AG04449 (cell line): ENCODE data around the gene ABCB8.
"Not testable (repeated sequence)": the region's sequence is repeated elsewhere in the genome, so short reads cannot be mapped to it uniquely, and the experiment has no call there.

ENCODE experiments used
- CTCF ChIA-PET: fragments of 350-600 bp; formaldehyde crosslinking; extraction: SDS; loops from one replicate; lab custom pipeline; 2021; ENCODE audit warnings: antibody characterized with exemption; lab: Yijun Ruan, JAX
- POLR2A ChIA-PET: fragments of 400-600, 350-600 bp; formaldehyde crosslinking; extraction: SDS; loops from one replicate; lab custom pipeline; 2020; ENCODE audit warnings: antibody characterized with exemption, inconsistent platforms; lab: Yijun Ruan, JAX
- DNase-seq: peaks from one replicate; pipeline ENCODE4 v3.0.0-alpha.2; 2010; ENCODE audit warnings: low read depth, low spot score
- H3K4me3 ChIP-seq: 2 replicates; pipeline ENCODE4 v1.5.1; 2011; ENCODE audit warnings: low read depth, mild to moderate bottlenecking, control low read depth, low read length
- TF ChIP-seq, protein P1 (sequence below): IDR thresholded peaks from one replicate; pipeline ENCODE4 v1.5.1; 2011; ENCODE audit warnings: mild to moderate bottlenecking, moderate library complexity, low read length, control low read depth, inconsistent platforms; ENCODE audit not compliant: insufficient read depth; ENCODE audit errors: missing control alignments

ABCB8 gene

DNA sequence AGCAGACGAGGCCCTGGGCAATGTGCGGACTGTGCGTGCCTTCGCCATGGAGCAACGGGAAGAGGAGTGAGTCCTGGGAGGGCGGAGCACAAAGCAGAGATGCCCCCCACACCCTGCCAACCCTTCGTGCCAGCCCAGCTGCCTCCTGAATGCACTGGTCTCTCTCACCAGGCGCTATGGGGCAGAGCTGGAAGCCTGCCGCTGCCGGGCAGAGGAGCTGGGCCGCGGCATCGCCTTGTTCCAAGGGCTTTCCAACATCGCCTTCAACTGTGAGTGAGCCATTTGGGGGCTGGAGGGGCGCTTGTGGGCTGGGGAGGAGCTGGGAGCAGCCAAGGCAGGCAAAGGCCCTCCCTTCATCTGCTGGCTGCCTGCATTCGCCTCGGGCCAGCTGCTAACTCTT lies 7.7 kb downstream of the ABCB8 start:
- TF ChIP-seq, protein P1, sequence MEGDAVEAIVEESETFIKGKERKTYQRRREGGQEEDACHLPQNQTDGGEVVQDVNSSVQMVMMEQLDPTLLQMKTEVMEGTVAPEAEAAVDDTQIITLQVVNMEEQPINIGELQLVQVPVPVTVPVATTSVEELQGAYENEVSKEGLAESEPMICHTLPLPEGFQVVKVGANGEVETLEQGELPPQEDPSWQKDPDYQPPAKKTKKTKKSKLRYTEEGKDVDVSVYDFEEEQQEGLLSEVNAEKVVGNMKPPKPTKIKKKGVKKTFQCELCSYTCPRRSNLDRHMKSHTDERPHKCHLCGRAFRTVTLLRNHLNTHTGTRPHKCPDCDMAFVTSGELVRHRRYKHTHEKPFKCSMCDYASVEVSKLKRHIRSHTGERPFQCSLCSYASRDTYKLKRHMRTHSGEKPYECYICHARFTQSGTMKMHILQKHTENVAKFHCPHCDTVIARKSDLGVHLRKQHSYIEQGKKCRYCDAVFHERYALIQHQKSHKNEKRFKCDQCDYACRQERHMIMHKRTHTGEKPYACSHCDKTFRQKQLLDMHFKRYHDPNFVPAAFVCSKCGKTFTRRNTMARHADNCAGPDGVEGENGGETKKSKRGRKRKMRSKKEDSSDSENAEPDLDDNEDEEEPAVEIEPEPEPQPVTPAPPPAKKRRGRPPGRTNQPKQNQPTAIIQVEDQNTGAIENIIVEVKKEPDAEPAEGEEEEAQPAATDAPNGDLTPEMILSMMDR = no peak
- ChIA-PET POLR2A (interaction anchor here (0.5 kb wide), 1 partner anchor 66 kb away, joined by 7 read pairs; no protein-coding TSS in a partner anchor), CTCF (interaction anchor here (1.2 to 2.1 kb wide), 3 partner anchors 18 to 75 kb away, joined by 4 to 7 read pairs (median 5); no protein-coding TSS in a partner anchor)
- H3K4me3 ChIP-seq = no peak overlapping the region
- DNase-seq = no peak

DNA sequence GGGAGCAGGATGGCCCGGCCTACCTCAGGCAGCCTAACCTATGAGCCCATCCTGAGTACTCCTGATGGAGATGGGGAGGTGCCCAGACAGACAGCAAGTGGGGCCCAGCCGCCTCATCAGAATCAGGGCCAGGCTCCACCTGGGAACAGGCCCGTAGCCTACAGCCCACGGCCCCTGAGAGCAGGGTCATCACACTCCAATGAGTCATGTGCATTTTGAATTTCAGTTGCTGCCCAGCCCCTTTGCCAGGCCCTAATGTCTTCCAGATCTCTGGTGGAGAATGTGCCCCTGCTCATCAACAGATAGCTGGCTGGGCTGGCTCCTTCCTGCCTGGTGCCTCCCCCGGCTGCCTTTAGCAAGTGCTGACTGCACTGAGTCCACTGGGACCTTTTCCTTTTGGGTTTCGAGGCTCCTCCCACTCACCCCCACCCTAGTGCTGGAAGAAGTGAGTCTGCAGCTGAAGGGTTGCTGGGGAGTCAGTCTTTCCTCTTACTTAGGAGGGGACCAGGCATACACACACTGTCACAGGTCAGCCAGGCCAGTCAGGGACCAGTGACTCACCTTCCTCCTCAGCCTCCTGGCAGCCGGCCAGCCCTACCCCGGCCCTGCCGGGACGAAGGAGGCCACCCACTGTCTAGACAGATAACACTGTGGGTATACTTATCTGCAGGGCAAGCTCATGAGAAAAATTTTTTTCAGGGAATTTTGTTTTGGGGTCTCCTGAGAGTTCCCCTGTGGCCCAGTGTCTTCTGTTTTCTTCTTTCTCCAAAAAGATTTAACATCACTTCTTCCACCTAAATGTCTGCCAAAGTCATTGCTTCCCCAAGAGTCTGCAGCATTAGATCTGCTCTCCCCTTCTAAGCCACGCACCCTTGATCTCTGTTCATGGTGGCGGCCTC lies 10.9 kb downstream of the ABCB8 start:
- no peak overlapping the region for H3K4me3 ChIP-seq
- ChIA-PET POLR2A (interaction anchor here (0.8 to 1.4 kb wide), 6 partner anchors 11 to 1892 kb away, joined by 3 to 13 read pairs (median 4); partner anchors contain the start of genes ABCB8 and ZNF398), CTCF (interaction anchor here (0.8 to 2.6 kb wide), 8 partner anchors 11 to 76 kb away, joined by 3 to 15 read pairs (median 4); partner anchors contain the start of genes ABCB8 and SLC4A2)
- TF ChIP-seq, protein P1 = no peak
- no peak for DNase-seq

GRCh38 chr7:151039850-151040548 lies 11.7 kb downstream of the ABCB8 start:
- no peak overlapping the region for H3K4me3 ChIP-seq
- ChIA-PET CTCF (interaction anchor here (1.0 to 2.6 kb wide), 5 partner anchors 19 to 73 kb away, joined by 3 to 15 read pairs (median 5); partner anchors contain the start of gene SLC4A2), POLR2A (interaction anchor here (1.0 to 1.2 kb wide), 4 partner anchors 11 to 79 kb away, joined by 3 to 13 read pairs (median 6); partner anchors contain the start of gene ABCB8)
- TF ChIP-seq, protein P1 = no peak
- DNase-seq = no peak

GRCh38 chr7:151040616-151041375 lies 12.5 kb downstream of the ABCB8 start:
- TF ChIP-seq, protein P1 = no peak
- no peak for DNase-seq
- no peak overlapping the region for H3K4me3 ChIP-seq
- ChIA-PET CTCF (interaction anchor here (2.1 kb wide), 1 partner anchor 22 kb away, joined by 7 read pairs; no protein-coding TSS in a partner anchor), POLR2A (no interaction called here)

- CTCF ChIA-PET, H3K4me3 ChIP-seq, POLR2A ChIA-PET, DNase-seq: not testable (repeated sequence)
Measured at GRCh38 chr7:151043449-151043848, 15.2 kb downstream of the ABCB8 start.

DNA sequence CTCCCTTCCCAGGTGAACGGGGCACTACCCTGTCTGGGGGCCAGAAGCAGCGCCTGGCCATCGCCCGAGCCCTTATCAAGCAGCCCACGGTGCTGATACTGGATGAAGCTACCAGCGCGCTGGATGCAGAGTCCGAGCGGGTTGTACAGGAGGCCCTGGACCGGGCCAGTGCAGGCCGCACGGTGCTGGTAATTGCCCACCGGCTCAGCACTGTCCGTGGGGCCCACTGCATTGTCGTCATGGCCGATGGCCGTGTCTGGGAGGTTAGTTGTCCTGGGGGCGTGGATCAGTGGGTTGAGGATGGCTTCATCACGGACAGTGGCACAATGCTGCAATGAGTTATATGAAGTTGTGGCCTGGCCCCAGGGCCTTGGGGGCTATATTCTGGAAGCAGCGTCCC lies 15.7 kb downstream of the ABCB8 start:
- no peak for DNase-seq

More for the DNA sequence above, 15.7 kb downstream of the ABCB8 start:
- no peak overlapping the region for H3K4me3 ChIP-seq
- POLR2A ChIA-PET = no interaction called here
- TF ChIP-seq, protein P1 = no peak
- CTCF ChIA-PET = no interaction called here
